H1 (cell line): ENCODE data around the gene CCT6A.

Source experiments
- BCL11A ChIP-seq, 2 experiments: IDR thresholded peaks; one replicate each; pipeline ENCODE4 v1.6.1; 2011; ENCODE audit warnings: low read depth in 2 of 2, low read length in 2 of 2, mild to moderate bottlenecking in 2 of 2
- EP300 ChIP-seq, 2 experiments: IDR thresholded peaks; 1 replicate in 1 of 2; 2 replicates in 1 of 2; pipeline ENCODE4 v1.6.1; 2011 to 2012; ENCODE audit warnings: low read depth in 2 of 2, low read length in 2 of 2, mild to moderate bottlenecking in 2 of 2, borderline replicate concordance in 1 of 2, inconsistent platforms in 1 of 2, moderate library complexity in 1 of 2
- EZH2 ChIP-seq: fragments of 200-600 bp; sonication (generic); IDR thresholded peaks from 2 replicates; pipeline ENCODE4 v1.7.1; 2012; ENCODE audit warnings: low read depth, mild to moderate bottlenecking, moderate library complexity, low read length, inconsistent platforms; ENCODE audit not compliant: severe bottlenecking
- GTF2F1 ChIP-seq: IDR thresholded peaks from 2 replicates; pipeline ENCODE4 v1.6.1; 2012; ENCODE audit warnings: low read depth, low read length, improper control_type of control experiment, borderline replicate concordance
- POLR2A ChIP-seq, 2 experiments: IDR thresholded peaks; 1 replicate in 1 of 2; 2 replicates in 1 of 2; pipeline ENCODE4 v1.6.1; 2011; ENCODE audit warnings: low read depth in 2 of 2, low read length in 2 of 2, mild to moderate bottlenecking in 2 of 2; ENCODE audit errors: control extremely low read depth in 1 of 2
- POLR2AphosphoS5 ChIP-seq: IDR thresholded peaks from 2 replicates; pipeline ENCODE4 v1.6.1; 2011; ENCODE audit warnings: low read depth, low read length
- RAD21 ChIP-seq, 2 experiments: IDR thresholded peaks in 1 of 2; conservative IDR thresholded peaks in 1 of 2; 2 replicates each; pipeline ENCODE4 v1.6.1; 2011; ENCODE audit warnings: low read depth in 2 of 2, low read length in 2 of 2, improper control_type of control experiment in 1 of 2, inconsistent platforms in 1 of 2, mild to moderate bottlenecking in 1 of 2, moderate library complexity in 1 of 2
- TAF1 ChIP-seq: IDR thresholded peaks from 2 replicates; pipeline ENCODE4 v1.6.1; 2011; ENCODE audit warnings: mild to moderate bottlenecking, low read depth, low read length
- TEAD4 ChIP-seq: IDR thresholded peaks from 2 replicates; pipeline ENCODE4 v1.6.1; 2012; ENCODE audit warnings: low read depth, low read length, inconsistent platforms, mixed read lengths
- TF ChIP-seq, protein P1 (sequence below): IDR thresholded peaks from 2 replicates; pipeline ENCODE4 v1.6.1; 2012; ENCODE audit warnings: inconsistent platforms
- TF ChIP-seq, protein P2 (sequence below), 3 experiments: IDR thresholded peaks; 1 replicate in 2 of 3; 2 replicates in 1 of 3; pipeline versions ENCODE4 v1.5.1 to v1.6.1; 2011; ENCODE audit warnings: low read length in 3 of 3, mild to moderate bottlenecking in 3 of 3, inconsistent platforms in 2 of 3, low read depth in 1 of 3, moderate library complexity in 1 of 3; ENCODE audit not compliant: insufficient read depth in 1 of 3; ENCODE audit errors: control extremely low read depth in 1 of 3
- TF ChIP-seq, protein P3 (sequence below): IDR thresholded peaks from 2 replicates; pipeline ENCODE4 v1.6.1; 2011; ENCODE audit warnings: low read length, improper control_type of control experiment
- TF ChIP-seq, protein P4 (sequence below): IDR thresholded peaks from 2 replicates; pipeline ENCODE4 v1.6.1; 2011; ENCODE audit warnings: low read depth, mild to moderate bottlenecking, low read length; ENCODE audit not compliant: insufficient read depth
- TF ChIP-seq, protein P5 (sequence below): IDR thresholded peaks from 2 replicates; pipeline ENCODE4 v1.6.1; 2012; ENCODE audit warnings: inconsistent platforms

DNA sequence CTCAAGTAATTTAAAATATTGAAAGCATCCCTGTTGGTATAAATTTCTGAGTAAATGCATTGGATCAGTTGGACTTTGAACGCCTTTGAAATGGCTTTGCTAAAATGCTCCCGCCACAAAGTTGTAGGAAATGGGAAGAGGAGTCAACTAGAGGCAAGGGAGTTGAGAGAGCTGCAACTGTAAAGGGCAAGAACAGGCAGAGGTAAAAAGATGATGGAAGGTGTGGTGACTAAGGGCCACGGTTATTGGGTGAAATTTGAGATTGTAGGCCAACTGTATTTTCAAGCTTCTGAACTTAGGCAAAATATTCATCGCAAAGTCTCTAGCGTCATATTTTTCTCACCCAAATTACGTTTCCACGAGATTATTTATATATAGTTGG is 11.9 kb downstream of the CCT6A start:
- TF ChIP-seq, protein P1, sequence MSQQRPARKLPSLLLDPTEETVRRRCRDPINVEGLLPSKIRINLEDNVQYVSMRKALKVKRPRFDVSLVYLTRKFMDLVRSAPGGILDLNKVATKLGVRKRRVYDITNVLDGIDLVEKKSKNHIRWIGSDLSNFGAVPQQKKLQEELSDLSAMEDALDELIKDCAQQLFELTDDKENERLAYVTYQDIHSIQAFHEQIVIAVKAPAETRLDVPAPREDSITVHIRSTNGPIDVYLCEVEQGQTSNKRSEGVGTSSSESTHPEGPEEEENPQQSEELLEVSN: no peak
- TF ChIP-seq POLR2A (IDR thresholded peaks at IDR 0.05; ENCODE audit: control extremely low read depth in 1 of 2, low read depth in 2 of 2, low read length in 2 of 2) (no peak), BCL11A (IDR thresholded peaks at IDR 0.05; ENCODE audit: low read depth in 2 of 2, low read length in 2 of 2) (no peak), TEAD4 (no peak), EP300 (IDR thresholded peaks at IDR 0.05; ENCODE audit: borderline replicate concordance in 1 of 2, low read depth in 2 of 2, low read length in 2 of 2) (no peak), POLR2AphosphoS5 (peak; percentile 52; the same call in 1 of the 2 replicates), RAD21 (IDR thresholded peaks at IDR 0.05 in 1 of 2, conservative IDR thresholded peaks at IDR 0.05 in 1 of 2; ENCODE audit: low read depth in 2 of 2, low read length in 2 of 2) (no peak), GTF2F1 (no peak), EZH2 (no peak), TAF1 (no peak)
- TF ChIP-seq, protein P2, sequence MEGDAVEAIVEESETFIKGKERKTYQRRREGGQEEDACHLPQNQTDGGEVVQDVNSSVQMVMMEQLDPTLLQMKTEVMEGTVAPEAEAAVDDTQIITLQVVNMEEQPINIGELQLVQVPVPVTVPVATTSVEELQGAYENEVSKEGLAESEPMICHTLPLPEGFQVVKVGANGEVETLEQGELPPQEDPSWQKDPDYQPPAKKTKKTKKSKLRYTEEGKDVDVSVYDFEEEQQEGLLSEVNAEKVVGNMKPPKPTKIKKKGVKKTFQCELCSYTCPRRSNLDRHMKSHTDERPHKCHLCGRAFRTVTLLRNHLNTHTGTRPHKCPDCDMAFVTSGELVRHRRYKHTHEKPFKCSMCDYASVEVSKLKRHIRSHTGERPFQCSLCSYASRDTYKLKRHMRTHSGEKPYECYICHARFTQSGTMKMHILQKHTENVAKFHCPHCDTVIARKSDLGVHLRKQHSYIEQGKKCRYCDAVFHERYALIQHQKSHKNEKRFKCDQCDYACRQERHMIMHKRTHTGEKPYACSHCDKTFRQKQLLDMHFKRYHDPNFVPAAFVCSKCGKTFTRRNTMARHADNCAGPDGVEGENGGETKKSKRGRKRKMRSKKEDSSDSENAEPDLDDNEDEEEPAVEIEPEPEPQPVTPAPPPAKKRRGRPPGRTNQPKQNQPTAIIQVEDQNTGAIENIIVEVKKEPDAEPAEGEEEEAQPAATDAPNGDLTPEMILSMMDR (IDR thresholded peaks at IDR 0.05; ENCODE audit: control extremely low read depth in 1 of 3, insufficient read depth in 1 of 3, low read depth in 1 of 3, low read length in 3 of 3): no peak
- TF ChIP-seq, protein P3, sequence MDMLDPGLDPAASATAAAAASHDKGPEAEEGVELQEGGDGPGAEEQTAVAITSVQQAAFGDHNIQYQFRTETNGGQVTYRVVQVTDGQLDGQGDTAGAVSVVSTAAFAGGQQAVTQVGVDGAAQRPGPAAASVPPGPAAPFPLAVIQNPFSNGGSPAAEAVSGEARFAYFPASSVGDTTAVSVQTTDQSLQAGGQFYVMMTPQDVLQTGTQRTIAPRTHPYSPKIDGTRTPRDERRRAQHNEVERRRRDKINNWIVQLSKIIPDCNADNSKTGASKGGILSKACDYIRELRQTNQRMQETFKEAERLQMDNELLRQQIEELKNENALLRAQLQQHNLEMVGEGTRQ: no peak
- TF ChIP-seq, protein P4, sequence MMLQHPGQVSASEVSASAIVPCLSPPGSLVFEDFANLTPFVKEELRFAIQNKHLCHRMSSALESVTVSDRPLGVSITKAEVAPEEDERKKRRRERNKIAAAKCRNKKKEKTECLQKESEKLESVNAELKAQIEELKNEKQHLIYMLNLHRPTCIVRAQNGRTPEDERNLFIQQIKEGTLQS: no peak
- TF ChIP-seq, protein P5, sequence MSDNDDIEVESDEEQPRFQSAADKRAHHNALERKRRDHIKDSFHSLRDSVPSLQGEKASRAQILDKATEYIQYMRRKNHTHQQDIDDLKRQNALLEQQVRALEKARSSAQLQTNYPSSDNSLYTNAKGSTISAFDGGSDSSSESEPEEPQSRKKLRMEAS: no peak
